NAMALWA (cell line): ENCODE measurements around the gene KRTAP10-12.
"Not testable (repeated sequence)": the region's sequence is repeated elsewhere in the genome, so short reads cannot be mapped to it uniquely, and the experiment has no call there.

Source experiments
- DNase-seq: peaks from one replicate; pipeline ENCODE4 v3.0.0-alpha.2; 2015; ENCODE audit warnings: low spot score

KRTAP10-12 gene

GRCh38 chr21:44670642-44671432, 26.1 kb upstream of the KRTAP10-12 start:
- DNase-seq: no peak

- DNase-seq: no peak
These were observed 25.1 kb upstream of the KRTAP10-12 start for GRCh38 chr21:44671911-44672310.

DNA sequence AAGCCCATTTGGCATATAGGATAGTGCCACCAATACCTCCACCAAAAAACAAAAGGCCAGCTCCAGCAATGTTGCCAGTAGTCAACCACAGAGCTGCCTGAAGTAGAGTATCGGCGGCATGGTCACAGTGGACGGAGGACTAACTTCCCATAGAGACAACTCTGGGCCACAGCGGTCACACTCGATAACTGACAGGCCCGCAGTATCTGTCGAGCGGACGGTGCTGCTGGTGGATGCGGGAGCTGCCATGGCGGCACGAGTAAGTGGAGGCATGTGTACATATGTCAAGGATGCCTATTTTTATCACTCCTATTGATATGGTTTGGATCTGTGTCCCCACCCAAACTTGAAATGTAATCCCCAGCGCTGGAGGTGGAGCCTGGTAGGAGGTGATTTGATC, 19.1 kb upstream of the KRTAP10-12 start:
- no peak for DNase-seq

GRCh38 chr21:44681152-44681551, 15.8 kb upstream of the KRTAP10-12 start:
- no peak for DNase-seq

DNA sequence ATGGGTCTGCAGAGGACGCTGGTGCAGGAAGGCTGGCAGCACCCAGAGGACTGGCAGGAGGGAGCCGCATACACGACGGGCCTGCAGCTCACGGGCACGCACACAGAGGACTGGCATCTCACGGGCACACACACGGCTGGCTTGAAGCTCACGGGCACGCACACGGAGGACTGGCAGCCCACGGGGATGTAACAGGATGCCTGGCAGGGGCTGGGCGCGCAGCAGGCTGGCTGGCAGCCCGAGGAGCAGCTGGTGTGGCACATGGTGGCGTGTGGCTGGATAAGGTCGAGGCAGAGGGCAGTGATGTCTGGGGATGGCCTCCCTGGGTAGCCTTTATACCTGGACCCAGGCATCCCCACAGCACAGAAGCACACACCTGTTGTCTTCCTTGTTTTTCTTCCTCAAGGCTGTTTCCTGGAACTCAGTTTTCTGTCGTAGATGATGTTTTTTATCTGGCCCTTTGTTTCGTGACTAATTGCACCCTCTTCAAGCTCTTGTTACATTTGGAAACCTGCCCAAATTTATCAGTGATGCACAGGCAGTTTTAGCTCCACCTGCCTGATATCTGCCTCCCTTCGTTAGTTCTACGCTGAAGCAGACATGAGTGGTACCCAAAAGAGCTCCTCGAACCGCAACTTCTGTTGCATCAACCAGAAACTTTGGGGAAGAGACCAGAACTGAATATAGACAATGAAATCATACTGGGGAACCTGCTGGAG, 15.0 kb upstream of the KRTAP10-12 start, which contains the start of gene KRTAP12-1:
KRTAP12-1 (minus strand) TSS at position 303 of the 719 bp plus-strand sequence; CDS start at position 263, 40 bp downstream.
- no peak for DNase-seq

- DNase-seq: no peak
These were observed 14.3 kb upstream of the KRTAP10-12 start for GRCh38 chr21:44682580-44683151.

DNA sequence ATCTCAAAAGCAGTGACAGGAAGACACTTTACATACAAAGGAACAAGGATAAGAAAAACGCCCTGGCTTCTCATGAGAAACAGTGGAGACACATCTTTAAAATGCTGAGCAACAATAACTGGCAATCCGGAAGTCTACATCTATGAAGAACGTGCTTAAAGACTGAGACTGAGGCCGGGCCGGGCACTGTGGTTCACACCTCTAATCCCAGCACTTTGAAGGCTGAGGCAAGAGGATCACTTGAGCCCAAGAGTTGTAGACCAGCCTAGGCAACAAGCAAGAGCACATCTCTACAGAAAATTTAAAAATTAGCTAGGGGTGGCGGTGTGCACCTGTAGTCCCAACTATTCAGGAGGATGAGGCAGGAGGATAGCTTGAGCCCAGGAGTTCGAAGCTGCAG, 12.9 kb upstream of the KRTAP10-12 start:
- no peak for DNase-seq

DNA sequence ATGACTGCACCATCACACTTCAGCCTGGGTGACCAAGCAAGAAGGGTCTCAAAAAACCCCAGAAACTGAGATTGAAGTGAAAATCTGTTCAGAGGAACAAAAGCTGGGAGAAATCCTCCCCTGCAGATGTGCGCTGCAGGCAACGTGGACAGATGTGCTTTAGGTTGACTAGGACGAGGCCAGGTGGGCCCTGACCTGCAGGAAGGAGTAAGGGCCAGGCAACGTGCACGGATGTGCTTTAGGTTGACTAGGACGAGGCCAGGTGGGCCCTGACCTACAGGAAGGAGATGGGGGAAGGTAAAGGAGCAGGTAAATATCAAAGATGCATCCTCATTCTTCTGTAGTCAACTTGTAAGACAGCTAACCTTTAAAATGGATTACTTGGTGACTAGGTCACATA, 12.5 kb upstream of the KRTAP10-12 start:
- no peak for DNase-seq

- not testable (repeated sequence) for DNase-seq
These were observed 11.9 kb upstream of the KRTAP10-12 start for GRCh38 chr21:44685050-44685449.

DNA sequence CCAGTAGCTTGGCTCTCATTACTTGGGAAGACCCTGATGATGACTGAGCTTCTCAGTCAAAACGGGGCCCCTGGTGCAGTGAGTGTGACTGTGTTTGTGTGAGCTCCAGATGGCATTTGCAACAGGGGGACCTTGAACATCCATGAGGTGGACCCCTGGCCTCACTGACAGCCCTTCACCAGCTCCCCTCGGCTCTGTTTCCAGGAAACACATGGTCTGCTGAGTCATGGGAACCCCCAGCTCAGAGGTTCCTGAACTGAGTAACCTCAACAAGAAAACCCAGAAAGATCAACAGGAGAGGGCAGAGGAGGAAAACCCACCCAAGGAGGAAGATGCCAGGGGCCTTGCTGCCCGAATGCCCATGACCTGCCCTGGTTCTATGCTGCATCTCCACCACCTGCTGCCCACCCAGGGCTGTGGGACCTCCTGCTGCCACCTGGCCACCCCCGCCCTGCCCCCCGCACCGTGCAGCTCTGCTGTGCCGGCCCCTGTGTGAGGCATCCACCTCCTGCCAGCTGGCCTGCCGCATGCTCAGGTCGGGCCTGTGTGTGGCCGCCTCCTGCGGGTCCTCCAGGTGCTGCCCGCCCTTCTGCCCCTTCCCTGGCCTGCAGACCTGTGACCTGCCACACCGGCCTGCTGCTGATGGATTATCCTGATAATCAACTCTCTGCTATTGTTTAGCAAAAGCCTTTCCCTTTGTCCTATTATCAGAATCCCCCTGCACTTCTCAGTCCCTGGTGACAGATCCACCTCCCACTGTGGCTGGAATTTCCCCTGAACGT, 10.8 kb upstream of the KRTAP10-12 start:
- DNase-seq: no peak

DNA sequence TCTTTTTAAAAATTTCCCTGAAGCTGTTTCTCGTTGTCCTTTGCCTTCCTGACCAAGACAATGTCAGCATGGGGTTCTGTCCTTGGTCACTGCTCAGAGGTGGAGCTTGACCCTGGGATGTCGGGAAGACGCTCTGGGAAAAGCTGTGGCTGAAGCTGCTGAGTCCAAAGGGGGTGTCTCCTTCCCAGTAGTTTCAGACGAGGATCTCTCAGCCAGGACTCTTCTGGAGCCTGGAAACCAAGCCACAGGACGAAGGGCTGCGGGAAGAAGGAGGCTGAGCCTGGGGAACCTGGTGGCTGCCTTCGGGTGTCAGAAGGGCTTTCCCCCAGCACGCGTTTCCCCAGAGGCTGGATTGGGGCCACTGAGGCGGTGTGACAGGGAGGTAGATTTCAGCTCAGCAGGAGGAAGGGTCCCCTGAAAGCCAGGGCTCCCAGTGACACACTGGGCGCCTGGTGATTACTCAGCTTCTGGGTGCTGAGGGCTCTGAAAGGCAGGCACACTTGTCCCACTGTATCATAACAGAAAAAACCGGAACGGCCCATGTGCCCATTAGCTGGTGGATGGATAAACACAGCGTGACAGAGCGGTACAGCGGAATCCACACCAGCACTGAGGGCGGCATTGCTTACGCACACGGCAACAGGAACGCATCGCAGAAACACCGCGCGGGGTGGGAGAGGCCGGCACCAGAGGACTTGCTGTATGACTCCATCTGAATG, 10.0 kb upstream of the KRTAP10-12 start:
- no peak for DNase-seq

DNA sequence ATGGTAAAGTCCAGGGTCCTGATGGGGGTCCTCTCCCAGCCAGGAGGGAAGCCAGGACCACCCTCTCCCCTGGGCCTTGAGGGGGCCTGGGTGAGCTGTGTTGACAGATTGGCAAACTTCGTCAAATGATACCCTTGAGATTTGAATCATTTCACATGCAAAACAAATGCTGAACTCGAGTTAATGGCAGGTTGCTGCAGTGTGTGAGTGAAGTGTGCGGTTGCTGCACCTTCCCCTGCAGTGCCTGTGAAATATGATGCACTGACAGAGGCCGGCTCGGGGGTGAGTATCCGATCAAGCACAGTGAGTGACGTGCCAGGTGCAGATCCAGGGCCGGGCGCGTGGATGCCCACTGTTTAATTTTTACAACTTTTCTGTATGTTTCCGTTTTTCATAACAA, 9.3 kb upstream of the KRTAP10-12 start:
- DNase-seq: no peak

DNA sequence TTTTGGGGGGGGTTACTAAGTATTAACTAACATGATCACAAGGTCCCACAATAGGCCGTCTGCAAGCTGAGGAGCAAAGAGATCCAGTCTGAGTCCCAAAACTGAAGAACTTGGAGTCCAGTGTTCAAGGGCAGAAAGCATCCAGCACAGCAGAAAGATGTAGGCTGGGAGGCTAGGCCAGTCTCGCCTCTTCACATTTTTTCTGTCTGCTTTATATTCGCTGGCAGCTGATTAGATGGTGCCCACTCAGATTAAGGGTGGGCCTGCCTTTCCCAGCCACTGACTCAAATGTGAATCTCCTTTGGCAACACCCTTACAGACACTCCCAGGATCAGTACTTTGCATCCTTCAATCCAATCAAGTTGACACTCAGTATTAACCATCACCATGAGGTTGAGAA, 7.2 kb upstream of the KRTAP10-12 start:
- DNase-seq: not testable (repeated sequence)

DNA sequence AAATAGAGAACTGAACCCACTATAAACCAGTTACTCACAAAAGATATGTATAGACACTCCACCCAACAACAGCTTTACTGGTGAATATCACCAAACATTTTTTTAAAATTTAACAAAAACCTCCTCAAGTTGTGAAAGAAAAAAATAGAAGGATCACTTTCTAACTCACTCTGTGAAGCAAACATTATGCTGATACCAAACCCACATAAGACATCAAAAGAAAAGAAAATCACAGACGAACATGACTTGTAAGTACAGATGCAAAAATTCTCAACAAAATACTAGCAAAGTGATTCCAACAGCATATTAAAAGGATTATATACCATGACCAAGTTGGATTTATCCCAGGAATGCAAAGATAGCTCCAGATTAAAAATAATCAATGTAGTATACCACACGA, 5.3 kb upstream of the KRTAP10-12 start:
- no peak for DNase-seq

- no peak for DNase-seq
These were observed 4.0 kb upstream of the KRTAP10-12 start for GRCh38 chr21:44692798-44693512.

- DNase-seq: no peak
These were observed 2.2 kb upstream of the KRTAP10-12 start for GRCh38 chr21:44694776-44695175.

DNA sequence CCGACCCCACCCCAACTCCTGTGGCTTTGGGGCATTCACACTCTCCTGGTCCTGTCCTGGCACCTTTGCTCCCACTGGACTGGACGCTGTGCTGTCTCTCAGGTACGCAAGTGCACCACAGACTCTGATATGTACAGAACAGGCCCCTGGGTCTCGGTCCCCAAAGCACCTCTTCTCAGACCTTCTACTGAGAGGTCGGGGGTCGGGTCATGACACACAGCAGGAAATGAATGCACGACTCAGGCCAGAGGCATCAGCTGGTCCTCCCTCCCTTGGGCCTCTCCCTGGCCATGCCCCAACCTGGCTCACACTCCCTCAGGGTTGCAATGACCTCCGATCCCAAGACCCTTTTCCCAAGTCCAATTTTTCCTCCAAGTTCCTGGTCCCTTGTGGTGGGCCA, 1.8 kb upstream of the KRTAP10-12 start:
- DNase-seq: no peak

DNA sequence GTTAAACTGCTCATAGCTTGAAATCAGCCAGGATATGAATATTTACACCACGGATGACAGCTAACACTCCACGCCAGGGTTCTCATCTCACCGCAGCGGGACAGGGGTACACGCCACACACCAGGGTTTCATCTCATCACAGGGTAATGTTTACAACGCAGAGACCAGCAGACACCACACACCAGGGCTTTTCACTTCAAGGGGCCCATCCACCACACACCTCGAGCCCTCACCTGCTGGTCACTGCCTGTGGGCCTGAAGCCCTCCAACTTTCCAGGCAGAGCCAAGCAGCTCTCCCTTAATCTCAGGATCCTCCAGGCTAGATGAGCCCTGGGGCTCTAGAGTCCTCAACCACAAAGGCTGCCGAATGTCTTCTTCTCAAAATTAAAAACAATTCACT, 1.3 kb upstream of the KRTAP10-12 start:
- no peak for DNase-seq

DNA sequence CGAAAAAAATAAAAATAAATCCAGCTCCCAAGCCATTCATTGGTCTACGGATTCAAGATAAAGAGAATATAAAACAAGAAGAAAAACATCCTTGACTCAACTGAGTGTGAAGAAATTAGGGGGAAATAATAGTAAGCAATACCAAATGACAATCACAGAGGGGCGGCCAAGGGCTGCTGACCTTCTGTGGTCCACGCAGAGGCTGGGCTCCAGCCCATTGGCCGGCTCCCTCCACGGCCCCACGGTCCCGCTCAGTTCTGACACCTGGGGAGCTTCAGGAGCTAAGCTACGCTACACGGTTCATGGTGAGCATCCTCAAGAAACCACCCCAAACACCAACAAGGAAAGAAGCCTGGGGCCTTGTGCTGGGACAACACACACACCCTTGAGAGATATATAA, 400 bp upstream of the KRTAP10-12 start:
- no peak for DNase-seq

DNA sequence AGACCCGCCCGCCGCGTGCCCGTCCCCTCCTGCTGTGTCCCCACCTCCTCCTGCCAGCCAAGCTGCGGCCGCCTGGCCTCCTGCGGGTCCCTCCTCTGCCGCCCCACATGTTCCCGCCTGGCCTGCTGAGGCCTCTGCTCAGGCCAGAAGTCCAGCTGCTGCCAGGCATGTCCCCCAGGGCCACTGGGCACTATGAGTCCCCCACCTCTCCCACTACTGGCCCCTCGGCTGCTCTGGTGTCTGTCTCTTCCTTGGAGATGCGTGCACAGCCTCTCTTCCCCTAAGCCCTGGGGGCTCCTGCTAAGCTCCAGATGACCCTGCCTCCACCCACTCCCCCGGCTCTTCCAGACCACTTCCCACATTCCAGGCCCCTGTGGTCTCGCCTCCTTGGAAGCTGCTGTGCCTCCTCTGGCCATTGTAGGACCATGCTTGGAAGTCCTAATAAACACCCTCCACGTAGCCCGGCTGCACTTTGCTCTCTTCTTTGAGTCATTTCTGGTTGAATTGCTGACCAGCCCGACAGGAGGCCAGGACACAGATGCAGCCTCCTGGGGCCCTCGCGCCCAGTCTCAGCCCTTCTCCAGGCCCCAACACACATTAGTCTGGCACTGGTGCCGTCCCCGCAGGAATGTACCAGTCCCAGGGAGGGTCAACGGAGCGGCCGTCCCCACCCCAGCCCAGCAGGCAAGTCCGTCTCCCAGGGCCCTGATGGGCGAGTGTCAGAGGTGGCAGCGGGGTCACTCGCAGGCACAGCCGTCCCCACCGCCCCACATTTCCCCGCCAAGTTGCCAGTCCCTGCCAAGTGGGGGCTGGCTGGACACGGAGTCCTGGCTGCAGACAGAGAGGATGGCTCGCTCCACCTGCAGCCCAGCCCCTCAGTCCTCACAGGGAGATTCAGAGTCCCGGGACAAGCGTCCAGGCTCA, 1.1 kb downstream of the KRTAP10-12 start:
- no peak for DNase-seq
